T-helper 22 cell (primary cell): ENCODE data around the gene IFT57.
"Not testable (repeated sequence)": the region's sequence is repeated elsewhere in the genome, so short reads cannot be mapped to it uniquely, and the experiment has no call there.

Experiments
- DNase-seq: peaks from one replicate; pipeline ENCODE4 v3.0.0-alpha.2; 2020; ENCODE audit warnings: low read depth

IFT57 gene, protein sequence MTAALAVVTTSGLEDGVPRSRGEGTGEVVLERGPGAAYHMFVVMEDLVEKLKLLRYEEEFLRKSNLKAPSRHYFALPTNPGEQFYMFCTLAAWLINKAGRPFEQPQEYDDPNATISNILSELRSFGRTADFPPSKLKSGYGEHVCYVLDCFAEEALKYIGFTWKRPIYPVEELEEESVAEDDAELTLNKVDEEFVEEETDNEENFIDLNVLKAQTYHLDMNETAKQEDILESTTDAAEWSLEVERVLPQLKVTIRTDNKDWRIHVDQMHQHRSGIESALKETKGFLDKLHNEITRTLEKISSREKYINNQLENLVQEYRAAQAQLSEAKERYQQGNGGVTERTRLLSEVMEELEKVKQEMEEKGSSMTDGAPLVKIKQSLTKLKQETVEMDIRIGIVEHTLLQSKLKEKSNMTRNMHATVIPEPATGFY

GRCh38 chr3:108221911-108222852 lies at the start of gene IFT57:
Gene IFT57 (minus strand): TSS chr3:108222424. CDS start chr3:108222322, 102 bp downstream.
- peak; percentile 95 for DNase-seq

- DNase-seq = no peak
Measured at GRCh38 chr3:108271626-108272025, 49.4 kb upstream of the IFT57 start.

- DNase-seq = not testable (repeated sequence)
Measured at GRCh38 chr3:108268235-108268634, 46.0 kb upstream of the IFT57 start.

GRCh38 chr3:108264534-108265298 lies 42.5 kb upstream of the IFT57 start:
- not testable (repeated sequence) for DNase-seq

GRCh38 chr3:108255131-108255530 lies 32.9 kb upstream of the IFT57 start:
- no peak for DNase-seq

GRCh38 chr3:108251844-108252243 lies 29.6 kb upstream of the IFT57 start:
- DNase-seq = no peak

GRCh38 chr3:108251265-108251664 lies 29.0 kb upstream of the IFT57 start:
- DNase-seq = no peak

DNA sequence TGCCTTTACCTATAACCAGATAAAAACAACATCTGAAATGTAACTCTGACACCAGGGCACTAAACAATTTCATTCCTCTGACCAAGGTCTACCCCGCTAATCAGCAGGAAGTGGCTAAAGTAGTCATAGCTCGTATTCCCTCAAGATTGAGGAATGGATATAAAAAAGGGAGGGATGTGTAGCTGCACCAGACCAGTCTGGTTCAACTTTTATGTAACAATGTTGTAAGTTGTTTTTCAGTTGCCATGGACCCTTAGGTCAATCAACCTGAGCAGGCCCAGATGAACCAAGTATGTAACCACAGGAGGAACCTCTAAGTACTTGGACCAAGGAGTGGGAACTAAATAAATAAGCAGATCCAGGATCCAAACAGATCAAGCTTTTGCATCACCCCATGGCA lies 28.4 kb upstream of the IFT57 start:
- DNase-seq = no peak

DNA sequence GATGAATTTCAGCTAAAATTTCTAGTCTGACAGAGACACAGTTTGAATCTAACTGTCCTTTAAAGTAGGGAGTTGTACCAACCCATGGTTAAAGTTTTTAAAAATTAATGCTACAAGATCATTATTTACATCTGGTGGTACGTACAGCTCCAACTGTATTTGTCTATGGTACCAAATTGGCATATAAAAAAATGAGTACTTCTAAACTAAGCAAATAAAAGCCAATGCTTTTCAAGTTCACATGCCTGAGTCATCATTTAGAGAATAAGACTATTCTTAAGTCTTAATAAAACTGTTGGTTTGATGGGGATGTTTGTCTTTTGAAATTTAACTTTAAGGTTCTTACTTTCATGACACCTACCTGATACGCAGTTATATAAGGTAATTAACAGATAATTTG lies 21.0 kb upstream of the IFT57 start:
- no peak for DNase-seq

GRCh38 chr3:108242776-108243175 lies 20.6 kb upstream of the IFT57 start:
- no peak for DNase-seq

DNA sequence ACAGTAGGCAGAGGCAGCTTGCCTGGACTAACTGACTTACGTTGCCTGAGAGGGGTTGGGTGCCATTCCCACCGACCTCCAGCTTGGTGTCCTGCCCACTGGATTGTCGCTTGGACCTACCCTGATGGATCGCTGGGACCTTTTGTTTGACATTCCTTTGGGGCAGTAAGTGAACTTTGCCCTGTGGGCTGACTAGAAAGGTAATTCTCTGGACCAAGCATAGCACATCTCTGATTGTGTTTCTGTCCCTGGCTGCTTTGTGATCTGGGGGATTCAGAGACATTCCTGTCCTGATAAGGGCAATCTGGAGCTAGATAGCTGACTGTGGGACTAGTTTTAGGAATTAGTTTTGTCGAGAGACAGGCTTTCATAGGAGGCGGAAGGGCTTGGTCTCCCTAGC lies 19.5 kb upstream of the IFT57 start:
- DNase-seq = no peak

- no peak for DNase-seq
Measured at GRCh38 chr3:108241146-108241545, 18.9 kb upstream of the IFT57 start.

DNA sequence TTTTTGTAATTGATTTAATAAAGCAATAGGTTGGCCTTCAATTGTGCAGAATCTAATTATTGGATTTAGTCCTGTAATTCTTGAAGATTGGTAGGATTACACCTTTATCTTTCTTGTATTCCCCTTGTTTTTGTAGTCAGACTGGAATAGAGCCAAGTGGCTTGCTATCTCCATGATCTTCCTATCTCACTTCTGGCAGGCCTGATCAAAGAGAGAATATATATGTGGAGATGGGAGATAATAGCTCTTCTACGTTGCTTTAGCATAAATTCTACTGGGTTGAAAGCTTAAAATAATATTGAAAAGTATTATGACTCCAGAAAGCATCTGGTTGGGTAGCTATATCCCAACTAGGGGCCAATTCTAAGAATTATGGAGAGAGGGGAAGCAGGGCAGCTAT lies 16.9 kb upstream of the IFT57 start:
- DNase-seq = no peak

- DNase-seq = no peak
Measured at GRCh38 chr3:108235290-108235689, 13.1 kb upstream of the IFT57 start.

DNA sequence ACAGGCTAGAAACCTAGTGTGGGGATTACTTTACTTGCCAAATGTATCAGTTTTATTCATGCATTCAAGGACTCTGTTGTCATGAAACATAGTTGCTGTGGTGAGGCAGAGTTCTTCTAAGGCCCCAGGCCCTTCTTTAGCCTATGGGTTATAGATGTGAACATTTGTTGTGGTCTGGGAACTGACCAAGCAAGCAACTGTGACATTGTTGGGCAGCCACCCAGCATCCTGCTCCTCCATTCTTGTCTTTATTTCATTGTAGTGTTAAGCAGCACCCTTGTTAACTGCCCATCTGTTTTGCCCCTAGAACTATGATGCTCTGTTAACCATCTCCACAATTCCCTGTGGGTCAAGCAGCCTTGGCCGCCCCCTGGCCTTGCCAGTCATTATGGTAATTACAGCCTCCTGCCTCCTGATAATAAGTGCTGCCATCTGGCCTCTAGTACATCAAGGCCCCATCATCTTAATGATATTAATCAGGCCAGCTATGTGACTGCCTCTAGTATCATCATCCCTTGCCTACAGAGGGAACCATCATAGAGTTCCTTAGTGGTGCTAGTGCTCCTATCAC lies 12.2 kb upstream of the IFT57 start:
- no peak for DNase-seq

- no peak for DNase-seq
Measured at GRCh38 chr3:108228286-108228685, 6.1 kb upstream of the IFT57 start.

GRCh38 chr3:108227131-108227530 lies 4.9 kb upstream of the IFT57 start:
- no peak for DNase-seq

GRCh38 chr3:108225221-108225620 lies 3.0 kb upstream of the IFT57 start:
- no peak for DNase-seq

DNA sequence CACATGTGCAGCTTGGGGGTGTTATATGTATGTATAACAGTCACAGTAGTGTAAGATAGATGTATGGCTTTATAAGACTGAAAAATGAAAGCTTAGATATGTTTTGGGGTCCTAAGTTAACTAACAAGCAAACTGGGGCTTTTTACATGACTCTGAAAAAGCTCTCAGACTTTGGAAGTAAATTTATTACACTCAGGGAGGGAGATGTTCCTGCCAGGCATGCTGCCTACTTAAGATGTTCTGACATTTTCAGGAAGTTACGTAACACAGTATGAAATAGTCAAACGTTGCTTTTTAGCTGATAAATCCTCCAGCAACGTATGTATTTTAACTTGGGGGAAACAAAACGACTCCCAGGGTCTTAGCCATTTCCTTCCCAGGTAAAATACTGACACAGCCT lies 1.7 kb upstream of the IFT57 start:
- no peak for DNase-seq

- DNase-seq = no peak
Measured at GRCh38 chr3:108222853-108223565, 785 bp upstream of the IFT57 start.

DNA sequence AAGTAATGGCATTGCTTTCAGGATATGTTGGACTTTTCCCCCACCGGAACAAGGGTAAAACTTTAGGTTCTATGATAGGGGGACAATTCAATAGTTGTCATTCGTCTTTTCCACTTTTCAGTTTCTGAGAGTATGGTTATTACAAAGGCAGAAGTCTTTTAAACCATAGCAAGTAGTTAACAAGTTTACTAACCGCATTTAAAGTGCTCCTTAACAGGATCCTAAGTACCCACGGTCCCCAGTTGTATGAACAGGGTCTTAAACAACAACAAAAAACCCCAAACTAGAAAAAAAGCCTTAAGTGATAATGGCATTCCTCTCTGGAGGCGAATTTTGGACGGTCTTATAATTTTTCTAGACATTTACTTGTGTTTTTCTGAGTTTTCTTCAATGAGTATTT lies 831 bp downstream of the IFT57 start:
- no peak for DNase-seq
